Inferior parietal cortex (tissue), 1 donor: Measurements from ENCODE around the gene CCL25.
A peak's percentile ranks its signal among the peaks of the same experiment; 100 is the strongest.
"Not testable (repeated sequence)": the region's sequence is repeated elsewhere in the genome, so short reads cannot be mapped to it uniquely, and the experiment has no call there.

Experiments used
- DNase-seq: peaks from one replicate; pipeline ENCODE4 v3.0.0-alpha.2; 2016; ENCODE audit errors: extremely low spot score

The CCL25 gene

DNA sequence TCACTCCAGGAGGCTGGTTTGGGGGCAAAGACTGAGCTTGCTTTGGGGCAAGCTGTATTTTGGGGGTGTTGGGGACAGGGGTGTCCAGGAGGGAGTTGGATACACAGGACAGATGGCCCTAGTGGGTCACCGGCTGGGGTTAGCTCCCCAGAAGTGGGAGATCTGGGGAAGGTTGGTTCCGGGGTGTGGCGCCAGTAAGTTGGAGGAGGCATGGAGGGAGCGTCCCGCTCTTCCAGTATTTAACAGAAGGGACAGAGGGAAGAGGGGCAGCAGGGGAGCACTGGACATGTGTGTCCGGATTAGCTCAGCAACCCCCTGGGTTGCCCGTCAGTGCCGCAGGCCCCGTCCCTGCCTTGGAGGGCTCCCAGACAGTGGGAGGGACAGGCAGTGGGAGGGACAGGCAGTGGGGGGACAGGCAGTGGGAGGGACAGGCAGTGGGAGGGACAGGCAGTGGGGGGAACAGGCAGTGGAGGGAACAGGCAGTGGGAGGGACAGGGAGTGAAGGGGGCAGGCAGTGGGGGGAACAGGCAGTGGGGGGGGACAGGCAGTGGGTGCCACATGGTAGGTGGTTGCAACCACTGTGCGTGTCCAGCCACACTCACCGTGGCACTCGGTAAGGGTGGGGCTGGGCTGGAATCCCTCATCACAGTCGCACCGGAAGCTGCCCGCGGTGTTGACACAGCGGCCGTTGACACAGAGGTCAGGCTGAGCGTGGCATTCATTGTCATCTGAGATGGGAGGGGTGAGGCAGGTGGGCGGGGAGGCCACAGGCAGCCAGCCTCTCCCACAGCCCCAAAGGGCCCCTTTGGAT is 33.2 kb downstream of the CCL25 start:
- peak; percentile 5 for DNase-seq

DNA sequence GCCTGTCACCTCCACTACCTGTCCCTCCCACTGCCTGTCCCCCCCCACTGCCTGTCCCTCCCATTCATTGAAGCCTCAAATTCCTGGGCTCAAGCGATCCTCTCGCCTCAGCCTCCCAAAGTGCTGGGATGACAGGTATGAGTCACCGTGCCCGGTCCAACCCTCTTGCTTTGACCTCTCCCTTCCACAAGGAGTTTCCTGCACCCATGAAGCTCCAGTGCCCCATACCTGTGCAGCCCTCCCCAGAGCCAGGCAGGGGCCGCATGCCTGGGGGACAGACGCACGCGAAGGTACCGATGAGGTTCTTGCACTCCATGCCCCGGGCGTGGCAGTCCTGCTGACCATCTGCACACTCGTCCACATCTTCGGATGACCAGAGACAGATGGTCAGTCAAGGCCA is 34.3 kb downstream of the CCL25 start:
- DNase-seq = no peak

DNA sequence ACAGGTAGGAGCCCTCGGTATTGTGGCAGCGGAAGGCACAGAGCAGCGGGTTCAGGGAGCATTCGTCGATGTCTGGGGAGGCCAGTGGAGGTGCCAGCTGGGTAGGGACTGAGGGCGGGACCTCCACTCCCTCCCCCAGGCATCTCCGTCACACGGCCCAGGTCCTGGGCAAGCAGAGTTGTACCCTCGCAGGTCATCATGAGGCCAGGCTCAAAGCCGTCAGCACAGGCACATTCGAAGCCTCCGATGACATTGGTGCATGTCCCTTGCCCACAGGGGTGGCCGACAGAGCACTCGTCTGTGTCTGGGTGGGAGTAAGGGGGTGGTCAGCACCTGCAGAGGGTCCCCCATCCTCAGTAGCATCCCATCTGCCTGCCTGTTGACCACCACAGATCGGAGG is 35.3 kb downstream of the CCL25 start:
- DNase-seq = no peak

DNA sequence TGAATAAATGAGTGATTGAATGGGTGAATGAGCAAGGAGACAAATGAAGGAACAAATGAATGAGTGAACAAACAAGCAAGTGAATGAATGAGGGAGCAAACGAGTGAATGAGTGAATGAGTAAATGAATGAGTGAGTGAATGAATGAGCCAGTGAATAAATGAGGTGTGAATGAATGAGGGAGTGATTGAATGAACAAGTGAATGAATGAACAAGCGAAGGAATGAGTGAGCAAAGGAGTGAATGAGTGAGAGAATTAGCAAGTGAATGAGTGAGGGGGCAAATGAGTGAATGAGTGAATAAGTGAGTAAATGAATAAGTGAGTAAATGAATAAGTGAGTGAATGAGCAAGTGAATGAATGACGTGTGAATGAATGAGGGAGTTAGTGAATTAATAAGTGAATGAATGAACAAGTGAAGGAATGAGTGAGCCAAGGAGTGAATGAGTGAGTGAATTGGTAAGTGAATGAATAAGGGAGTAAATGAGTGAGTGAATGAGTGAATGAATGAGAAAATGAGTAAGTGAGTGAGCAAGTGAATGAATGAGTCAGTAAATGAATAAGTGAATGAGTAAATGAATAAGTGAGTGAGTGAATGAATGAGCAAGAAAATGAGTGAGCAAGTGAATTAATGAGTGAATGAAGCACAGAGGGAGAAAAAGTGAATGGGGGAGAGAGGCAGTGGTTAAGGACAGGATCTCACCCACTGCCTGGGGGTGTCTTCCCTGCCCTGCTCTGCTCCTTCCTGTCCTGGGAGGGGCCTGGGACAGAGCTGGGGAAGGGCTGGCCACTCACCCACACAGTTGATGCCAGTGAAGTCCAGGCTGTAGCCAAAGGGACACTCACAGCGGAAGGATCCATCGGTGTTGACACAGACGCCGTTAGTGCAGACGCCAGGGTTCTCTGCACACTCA is 36.4 kb downstream of the CCL25 start:
- no peak for DNase-seq

DNA sequence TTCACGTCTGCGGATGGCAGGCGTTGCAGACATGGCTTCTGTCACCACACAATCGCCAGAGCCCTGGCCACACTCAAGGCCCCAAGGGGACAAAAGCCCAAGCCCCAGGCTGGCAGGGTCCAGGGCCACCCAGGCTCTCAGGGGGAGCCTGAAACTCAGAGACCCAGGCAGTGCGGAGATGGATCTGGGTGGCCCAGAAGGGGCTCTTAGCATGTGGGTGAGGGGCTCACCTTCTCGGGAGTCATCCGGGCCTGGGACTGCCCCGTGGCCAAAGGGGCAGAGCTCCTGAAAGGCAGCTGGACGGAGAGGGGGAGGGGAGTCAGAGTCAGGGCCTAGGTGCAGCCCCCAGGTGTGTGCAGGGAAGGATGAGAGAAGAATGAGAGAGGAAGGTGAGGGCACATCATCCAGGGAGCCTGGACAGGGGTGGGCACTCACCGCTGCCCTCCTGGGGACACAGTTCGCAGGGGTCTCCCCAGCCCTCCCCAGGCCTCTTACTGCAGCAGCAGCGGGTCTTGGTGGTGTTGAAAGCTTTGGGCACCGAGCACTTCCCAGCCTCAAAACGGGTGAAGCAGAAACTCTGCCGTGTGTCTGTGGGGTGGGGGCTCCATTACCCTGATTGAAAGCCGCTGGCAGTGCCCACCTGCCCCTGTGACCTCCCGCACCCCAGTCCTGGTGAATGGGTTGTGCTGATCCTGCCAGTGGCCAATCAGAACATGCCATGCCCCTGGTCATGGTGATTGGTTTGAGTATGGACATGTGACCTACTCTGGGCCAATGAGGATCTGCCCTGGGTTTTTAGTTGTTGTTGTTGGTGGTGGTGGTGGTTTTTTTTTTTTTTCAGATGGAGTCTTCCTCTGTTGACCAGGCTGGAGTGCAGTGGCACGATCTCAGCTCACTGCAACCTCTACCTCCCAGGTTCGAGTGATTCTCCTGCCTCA is 37.4 kb downstream of the CCL25 start:
- DNase-seq = no peak

DNA sequence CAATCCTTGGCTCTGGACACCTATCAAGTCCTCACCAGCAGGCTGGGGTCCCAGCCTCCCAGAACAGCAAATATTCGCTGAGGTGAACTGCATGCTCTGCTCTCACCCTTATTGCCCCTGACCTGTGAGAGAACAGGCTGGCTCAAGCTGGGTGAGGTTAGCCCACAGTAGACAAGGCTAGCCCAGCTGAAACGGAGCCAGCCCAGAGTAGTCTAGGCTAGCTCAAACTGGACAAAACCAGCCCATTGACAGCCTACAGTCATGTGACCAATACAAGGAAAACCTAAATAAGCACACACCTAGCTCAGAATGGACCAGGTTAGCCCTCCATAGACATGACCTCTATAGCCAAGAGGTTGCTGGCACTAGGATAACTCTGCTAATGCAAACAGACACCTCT is 38.4 kb downstream of the CCL25 start:
- DNase-seq = no peak

DNA sequence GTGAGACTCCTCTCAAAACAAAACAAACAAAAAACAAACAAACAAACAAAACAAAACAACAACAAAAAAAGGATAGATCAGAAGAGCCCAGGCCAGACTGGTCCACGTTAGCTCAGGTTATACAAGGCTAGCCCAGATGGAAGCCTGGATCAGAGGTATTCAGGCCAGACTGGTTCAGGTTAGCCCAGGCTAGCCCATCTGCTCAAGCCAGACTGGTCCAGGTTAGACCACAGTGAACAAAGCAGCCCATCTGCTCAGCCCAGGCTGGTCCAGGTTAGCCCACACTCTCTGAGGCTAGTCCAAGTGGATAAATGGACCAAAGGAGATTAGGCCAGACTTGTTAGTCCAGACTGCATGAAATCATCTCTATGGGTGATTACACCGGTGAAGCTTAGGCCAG is 41.2 kb downstream of the CCL25 start:
- no peak for DNase-seq

DNA sequence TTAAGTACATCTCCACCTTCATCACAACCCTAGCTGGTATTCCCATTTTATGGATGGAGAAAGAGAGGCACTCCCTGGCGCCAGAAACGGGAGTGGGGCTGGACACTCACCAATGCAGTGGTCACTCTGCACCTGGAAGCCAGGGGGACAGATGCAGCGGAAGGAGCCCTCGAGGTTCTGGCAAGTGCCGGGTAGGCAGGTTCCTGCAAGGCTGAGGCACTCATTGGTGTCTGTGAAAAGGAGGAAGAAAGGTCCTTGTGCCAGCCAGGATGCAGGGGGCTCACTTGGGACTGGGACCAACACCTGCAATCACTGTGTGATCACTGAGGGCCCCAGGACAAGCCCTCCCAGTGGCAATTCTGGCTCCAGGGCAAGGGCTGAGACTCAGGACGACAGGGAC is 41.8 kb downstream of the CCL25 start:
- DNase-seq = no peak

DNA sequence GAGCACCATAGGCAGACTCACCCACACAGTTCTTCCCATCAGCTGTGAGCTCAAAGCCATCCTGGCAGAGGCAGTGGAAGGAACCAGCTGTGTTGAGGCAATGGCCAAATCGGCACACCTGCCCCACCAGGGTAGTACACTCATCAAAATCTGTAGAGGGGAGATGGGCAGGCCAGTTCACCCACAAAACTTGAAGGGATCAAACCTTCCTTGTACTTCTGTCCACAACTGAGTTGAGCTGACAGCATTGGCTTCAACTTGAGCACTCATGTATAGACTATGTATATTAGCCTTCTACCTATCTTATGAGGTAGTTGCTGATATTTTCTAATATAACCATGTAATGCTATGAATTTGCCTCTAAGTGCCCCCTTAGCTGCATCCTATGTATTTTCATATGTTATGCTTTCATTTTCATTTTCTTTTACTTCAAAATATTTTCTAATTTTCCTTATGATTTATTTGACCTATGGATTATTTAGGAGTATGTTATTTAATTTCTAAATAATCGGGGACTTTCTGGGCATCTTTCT is 42.9 kb downstream of the CCL25 start:
- DNase-seq = no peak

DNA sequence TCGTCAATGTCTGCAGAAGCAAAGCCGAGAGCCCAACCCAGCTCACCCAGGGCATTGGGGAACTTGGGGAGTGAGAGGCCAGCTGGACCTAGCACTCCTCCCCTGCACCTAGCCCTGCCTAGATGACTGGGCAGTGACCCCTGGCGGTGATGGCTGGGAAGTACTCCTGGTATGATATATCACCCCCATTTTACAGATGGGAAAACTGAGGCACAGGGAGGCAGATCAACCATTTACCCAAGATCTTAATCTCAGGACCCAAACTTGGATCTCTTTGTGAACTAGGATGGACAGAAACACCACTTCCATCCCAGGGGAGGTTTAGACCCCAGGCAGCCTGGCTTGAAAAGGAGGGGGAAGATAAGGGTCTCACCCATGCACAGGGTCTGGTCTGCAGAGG is 43.5 kb downstream of the CCL25 start:
- no peak for DNase-seq

DNA sequence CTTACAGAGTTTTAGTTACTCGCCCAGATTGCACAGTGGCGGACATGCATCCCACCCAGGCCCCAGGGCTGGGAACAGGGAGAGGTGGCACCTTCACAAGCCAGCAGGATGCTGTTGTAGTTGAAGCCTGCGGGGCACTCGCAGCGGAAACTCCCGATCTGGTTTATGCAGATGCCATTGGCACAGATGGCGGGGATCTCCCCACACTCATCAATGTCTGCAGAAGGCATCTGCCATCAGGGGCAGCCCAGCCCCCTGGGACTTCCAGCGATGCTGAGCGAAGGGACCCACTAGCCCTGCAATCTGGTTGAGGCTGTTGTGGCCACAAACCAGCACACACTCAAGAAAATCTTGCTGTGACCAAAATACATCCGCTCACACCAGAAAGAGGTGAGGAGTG is 44.6 kb downstream of the CCL25 start:
- DNase-seq = no peak

DNA sequence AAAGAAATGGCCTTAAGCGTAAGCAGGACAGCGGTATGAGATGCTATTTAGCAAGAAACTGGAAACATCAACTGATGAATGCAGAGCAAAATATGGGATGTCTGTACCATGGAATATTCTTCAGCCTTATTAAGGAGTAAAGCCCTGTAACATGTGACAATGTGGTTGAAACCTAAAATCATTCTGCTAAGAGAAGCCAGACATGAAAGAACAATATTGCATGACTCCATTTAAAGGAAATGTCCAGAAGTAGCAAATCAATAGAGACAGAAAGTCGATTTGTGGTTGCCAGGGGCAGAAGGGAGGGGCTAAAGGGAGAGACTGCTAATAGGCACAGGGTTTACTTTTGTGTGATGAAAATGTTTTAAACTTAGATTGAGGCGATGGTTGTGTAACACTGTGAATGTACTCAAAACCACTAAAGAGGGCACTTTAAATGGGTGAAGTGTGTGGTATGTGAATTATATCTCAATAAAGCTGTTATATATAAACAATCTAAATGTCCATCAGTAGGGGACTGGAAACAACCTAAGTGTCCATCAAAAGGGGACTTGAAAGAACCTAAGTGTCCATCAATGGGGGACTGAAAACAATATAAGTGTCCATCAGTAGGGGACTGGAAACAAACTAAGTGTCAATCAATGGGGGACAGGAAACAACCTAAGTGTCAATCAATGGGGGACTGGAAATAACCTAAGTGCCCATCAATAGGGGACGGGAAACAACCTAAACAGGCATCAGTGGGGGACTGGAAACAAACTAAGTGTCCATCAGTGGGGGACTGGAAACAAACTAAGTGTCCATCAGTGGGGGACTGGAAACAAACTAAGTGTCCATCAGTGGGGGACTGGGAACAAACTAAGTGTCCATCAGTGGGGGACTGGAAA is 45.4 kb downstream of the CCL25 start:
- no peak for DNase-seq

DNA sequence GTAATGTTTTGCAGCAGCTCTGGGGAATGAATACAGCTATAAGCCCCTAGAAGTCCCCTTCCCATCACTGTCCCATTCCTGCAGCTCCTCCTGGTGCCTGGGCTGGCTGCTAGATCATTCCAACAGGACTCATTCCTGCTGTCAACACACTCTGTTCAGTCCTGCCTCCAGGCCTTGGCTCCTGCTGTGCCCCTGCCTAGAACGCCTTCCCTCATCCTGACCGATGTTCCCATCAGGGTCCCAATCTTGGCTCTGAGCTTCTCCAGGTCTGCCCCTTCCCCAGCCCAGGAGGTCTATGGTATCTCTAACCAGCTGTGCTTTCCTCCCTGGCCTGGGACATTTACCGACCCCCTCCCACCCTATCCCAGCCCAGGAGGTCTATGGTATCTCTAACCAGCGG is 48.8 kb downstream of the CCL25 start:
- no peak for DNase-seq

DNA sequence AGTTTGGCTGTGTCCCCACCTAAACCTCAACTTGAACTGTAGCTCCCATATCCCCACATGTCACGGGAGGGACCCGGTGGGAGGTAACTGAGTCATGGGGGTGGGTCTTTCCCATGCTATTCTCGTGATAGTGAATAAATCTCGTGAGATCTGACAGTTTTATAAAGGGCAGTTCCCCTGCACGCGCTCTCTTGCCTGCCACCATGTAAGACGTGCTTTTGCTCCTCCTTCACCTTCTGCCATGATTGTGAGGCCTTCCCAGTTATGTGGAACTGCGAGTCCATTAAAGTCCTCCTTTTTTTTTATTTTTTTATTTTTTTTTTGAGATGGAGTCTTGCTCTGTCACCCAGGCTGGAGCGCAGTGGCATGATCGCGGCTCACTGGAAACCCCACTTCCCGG is 49.4 kb downstream of the CCL25 start:
- DNase-seq = not testable (repeated sequence)

DNA sequence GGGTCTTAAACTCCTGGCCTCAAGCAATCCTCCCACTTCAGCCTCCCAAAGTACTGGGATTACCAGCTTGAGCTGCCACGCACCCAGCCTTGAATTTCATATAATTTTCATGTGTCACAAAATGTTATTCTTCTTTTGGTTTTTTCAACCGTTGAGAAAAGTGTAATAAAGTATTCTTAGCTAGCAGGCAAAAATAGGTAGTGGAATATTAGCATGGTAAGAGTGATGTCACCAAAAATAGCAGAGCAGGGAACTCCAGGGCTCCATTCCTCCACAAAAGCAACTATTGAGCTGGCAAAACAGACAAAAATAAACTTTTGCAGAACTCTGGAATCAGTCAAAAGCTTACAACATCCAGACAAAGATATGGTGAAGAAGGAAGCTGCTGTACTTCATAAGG is 52.9 kb downstream of the CCL25 start:
- no peak for DNase-seq

DNA sequence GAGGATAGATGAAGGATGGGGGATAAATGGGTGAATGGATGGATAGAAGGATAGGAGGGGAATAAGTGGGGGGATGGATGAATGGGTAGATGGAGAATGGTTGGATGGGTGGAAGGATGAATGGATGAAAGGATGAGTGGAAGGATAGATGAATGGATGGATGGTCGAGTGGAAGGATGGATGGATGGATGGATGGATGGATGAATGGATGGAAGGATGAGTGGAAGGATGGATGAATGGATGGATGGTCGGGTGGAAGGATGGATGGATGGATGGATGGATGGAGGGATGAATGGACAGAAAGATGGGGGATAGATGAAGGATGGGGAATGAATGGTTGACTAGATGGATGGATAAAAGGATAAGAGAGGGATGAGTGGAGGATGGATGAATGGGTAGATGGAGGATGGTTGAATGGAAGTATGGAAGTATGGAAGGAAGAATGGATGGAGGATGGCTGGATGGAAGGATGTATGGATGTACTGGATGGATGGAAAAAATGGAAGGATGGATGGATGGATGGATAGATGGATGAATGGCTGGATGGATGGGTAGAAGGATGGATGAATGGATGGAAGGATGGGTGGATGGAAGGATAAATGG is 54.8 kb downstream of the CCL25 start:
- DNase-seq = no peak

DNA sequence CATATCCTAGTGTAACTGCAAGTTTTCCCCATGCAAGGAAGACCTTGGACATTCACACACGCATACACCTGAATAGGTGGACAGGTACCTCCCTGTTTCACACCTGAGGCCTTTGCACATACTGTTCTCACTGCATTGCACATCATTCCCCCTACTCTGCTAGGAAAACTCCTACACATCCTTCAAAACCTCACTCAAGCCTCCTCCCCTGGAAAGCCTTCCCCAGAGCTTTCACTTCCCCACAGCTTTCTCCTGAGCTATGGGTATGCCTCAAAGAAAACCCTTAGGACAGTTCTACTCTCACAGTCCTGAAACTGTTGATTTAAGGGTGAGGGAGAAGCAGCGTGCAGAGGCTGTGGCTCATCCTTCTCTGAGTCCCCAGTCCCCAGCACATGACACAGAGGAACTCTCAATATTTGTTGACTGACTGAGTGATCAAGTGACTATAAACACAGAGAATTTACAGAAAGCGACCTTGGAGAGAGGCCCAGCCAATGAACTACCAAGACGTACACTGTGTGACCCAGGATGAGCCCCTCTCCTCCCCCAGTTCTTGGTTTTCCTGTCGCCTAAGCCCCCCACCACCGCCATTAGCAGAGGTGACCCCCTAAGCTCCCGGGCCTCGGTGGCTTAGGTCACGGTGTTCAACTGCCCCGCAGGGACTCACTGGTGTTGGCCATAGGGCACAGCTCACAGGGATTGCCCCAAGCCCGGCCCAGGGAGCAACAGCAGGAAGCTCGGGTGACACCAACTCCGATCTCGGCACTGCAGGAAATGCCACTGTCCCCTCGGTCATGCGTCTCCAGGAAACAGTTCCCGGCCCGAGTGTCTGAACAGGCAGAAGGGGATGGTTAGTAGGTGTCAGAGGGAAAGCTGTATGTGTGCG is 56.2 kb downstream of the CCL25 start:
- no peak for DNase-seq

DNA sequence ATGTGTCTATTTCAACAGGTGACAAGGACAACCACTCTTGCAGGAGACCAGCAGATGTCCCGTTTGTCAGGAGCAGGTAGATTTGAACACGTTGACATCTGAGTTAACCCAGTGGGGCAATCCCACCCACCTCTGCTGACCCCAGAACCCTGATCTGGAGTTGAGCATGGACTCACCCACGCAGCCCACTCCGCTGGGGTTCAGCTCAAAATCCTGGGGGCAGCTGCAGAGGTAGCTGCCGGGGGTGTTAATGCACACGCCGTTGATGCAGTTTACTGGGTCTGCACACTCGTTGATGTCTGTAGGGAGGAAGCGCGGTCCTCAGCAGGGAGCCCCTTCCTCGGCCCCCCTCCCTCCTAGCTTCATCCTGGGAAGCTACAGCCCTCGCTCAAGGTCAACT is 56.9 kb downstream of the CCL25 start:
- no peak for DNase-seq
